Parathyroid adenoma (tissue), 2 donors: ENCODE results near the gene ZNF33B.

ENCODE experiments used
- H2AFZ ChIP-seq: fragments of 300-600 bp; sonication (generic); one replicate; pipeline ENCODE4 v1.7.0; 2017; ENCODE audit warnings: antibody characterized with exemption, mild to moderate bottlenecking
- H3K27ac ChIP-seq: fragments of 300-600 bp; sonication (generic); one replicate; pipeline ENCODE4 v1.7.0; 2017
- H3K27me3 ChIP-seq: fragments of 300-600 bp; sonication (generic); one replicate; pipeline ENCODE4 v1.7.0; 2017; ENCODE audit warnings: low read length; ENCODE audit not compliant: control insufficient read depth, insufficient read depth
- H3K36me3 ChIP-seq: fragments of 300-600 bp; sonication (generic); one replicate; pipeline ENCODE4 v1.7.0; 2017; ENCODE audit warnings: low read length; ENCODE audit not compliant: control insufficient read depth, insufficient read depth
- H3K4me1 ChIP-seq: fragments of 300-600 bp; sonication (generic); one replicate; pipeline ENCODE4 v1.7.0; 2017; ENCODE audit warnings: control low read depth
- H3K4me2 ChIP-seq: fragments of 300-600 bp; sonication (generic); one replicate; pipeline ENCODE4 v1.7.0; 2017; ENCODE audit warnings: low read length
- H3K4me3 ChIP-seq: fragments of 300-600 bp; sonication (generic); one replicate; pipeline ENCODE4 v1.7.0; 2017; ENCODE audit warnings: low read depth, low read length
- H3K79me2 ChIP-seq: fragments of 300-600 bp; sonication (generic); one replicate; pipeline ENCODE4 v1.7.0; 2017; ENCODE audit warnings: control low read depth
- H3K9ac ChIP-seq: fragments of 300-600 bp; sonication (generic); one replicate; pipeline ENCODE4 v1.7.0; 2017; ENCODE audit warnings: mild to moderate bottlenecking
- H3K9me3 ChIP-seq: fragments of 300-600 bp; sonication (generic); one replicate; pipeline ENCODE4 v1.7.0; 2017; ENCODE audit warnings: low read length; ENCODE audit not compliant: control insufficient read depth
- CTCF ChIP-seq: fragments of 300-600 bp; sonication (generic); IDR thresholded peaks from one replicate; pipeline ENCODE4 v1.7.0; 2017; ENCODE audit warnings: antibody characterized with exemption, mild to moderate bottlenecking
- donor health status: primary hyperparathyroidism.

The ZNF33B gene

GRCh38 chr10:42637142-42637541, 1.2 kb downstream of the ZNF33B start:
- no peak for TF ChIP-seq CTCF
- H3K9ac ChIP-seq, result no peak overlapping the region
- H3K9me3 ChIP-seq, result no peaks in the 10 kb centered on the region
- H3K36me3 ChIP-seq, result no peaks in the 10 kb centered on the region
- H3K27me3 ChIP-seq, result no peaks in the 10 kb centered on the region
- no peaks in the 10 kb centered on the region for H3K79me2 ChIP-seq
- peak overlapping the region; percentile 84 for H3K27ac ChIP-seq
- peak overlapping the region; percentile 80 for H2AFZ ChIP-seq
- peak overlapping the region; percentile 72 for H3K4me2 ChIP-seq
- H3K4me1 ChIP-seq, result no peaks in the 10 kb centered on the region
- H3K4me3 ChIP-seq, result peak overlapping the region; percentile 83

GRCh38 chr10:42635098-42635497, 3.3 kb downstream of the ZNF33B start:
- Histone ChIP-seq H3K9ac (no peak overlapping the region), H3K36me3 (no peaks in the 10 kb centered on the region), H3K9me3 (no peaks in the 10 kb centered on the region), H3K4me1 (no peaks in the 10 kb centered on the region), H3K4me2 (no peak overlapping the region), H3K79me2 (no peaks in the 10 kb centered on the region), H3K4me3 (no peak overlapping the region), H2AFZ (no peak overlapping the region), H3K27ac (no peak overlapping the region), H3K27me3 (no peaks in the 10 kb centered on the region)
- no peak for TF ChIP-seq CTCF

DNA sequence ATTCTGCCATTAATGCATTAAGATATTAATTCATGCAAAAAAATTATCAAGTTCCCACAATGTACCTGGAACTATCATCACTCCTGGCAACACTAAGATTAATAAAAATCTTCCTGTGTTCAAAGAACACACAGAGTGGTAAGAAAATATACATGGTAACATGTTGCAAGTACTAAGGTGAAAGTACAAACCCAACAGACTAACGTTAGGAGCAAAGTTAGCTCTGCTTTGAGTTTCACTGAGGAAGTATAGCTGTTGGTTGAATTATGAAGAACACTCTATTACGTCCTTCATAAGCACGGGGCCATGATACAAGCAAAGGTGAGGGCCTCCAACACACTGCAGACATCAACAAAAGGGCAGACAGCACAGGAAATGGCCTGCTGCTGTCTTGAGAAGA, 5.8 kb downstream of the ZNF33B start:
- Histone ChIP-seq H3K9me3 (no peaks in the 10 kb centered on the region), H3K9ac (no peak overlapping the region), H3K79me2 (no peaks in the 10 kb centered on the region), H2AFZ (no peak overlapping the region), H3K27me3 (no peaks in the 10 kb centered on the region), H3K27ac (no peak overlapping the region), H3K4me3 (no peak overlapping the region), H3K4me2 (no peak overlapping the region), H3K36me3 (no peaks in the 10 kb centered on the region), H3K4me1 (no peaks in the 10 kb centered on the region)
- no peak for TF ChIP-seq CTCF

- no peaks in the 10 kb centered on the region for H3K9me3 ChIP-seq
- H3K4me1 ChIP-seq, result no peaks in the 10 kb centered on the region
- no peaks in the 10 kb centered on the region for H3K27me3 ChIP-seq
- no peak overlapping the region for H3K4me2 ChIP-seq
- no peaks in the 10 kb centered on the region for H3K79me2 ChIP-seq
- H3K36me3 ChIP-seq, result no peaks in the 10 kb centered on the region
- no peak overlapping the region for H2AFZ ChIP-seq
- TF ChIP-seq CTCF, result no peak
- no peak overlapping the region for H3K4me3 ChIP-seq
- no peak overlapping the region for H3K9ac ChIP-seq
- no peak overlapping the region for H3K27ac ChIP-seq
These were observed 7.7 kb downstream of the ZNF33B start for GRCh38 chr10:42630537-42631134.

GRCh38 chr10:42623929-42624328, 14.4 kb downstream of the ZNF33B start:
- H3K79me2 ChIP-seq, result no peaks in the 10 kb centered on the region
- no peak overlapping the region for H3K4me2 ChIP-seq
- no peak overlapping the region for H2AFZ ChIP-seq
- H3K9me3 ChIP-seq, result no peaks in the 10 kb centered on the region
- no peaks in the 10 kb centered on the region for H3K27me3 ChIP-seq
- H3K36me3 ChIP-seq, result no peaks in the 10 kb centered on the region
- H3K27ac ChIP-seq, result no peak overlapping the region
- H3K9ac ChIP-seq, result no peak overlapping the region
- TF ChIP-seq CTCF, result no peak
- H3K4me3 ChIP-seq, result no peak overlapping the region
- no peaks in the 10 kb centered on the region for H3K4me1 ChIP-seq
